Calu3 (cell line): ENCODE results near the gene UST. TPM values are rescaled to one million over a fixed set of nuclear protein-coding genes. Genes with fewer than 3 reads are reported as not detected.

Experiments used
- BruUV-seq: library from RNA; stranded (reverse); fragments of 400-500 nt; replicated peaks from 2 replicates; lab custom pipeline; 2021; lab: Mats Ljungman, UMichigan
- CTCF ChIA-PET: fragments of 300-600 bp; sonication (Branson Sonifier 250); formaldehyde crosslinking; loops from one replicate; lab custom pipeline; 2022; ENCODE audit warnings: antibody characterized with exemption; lab: Charles Lee
- DNase-seq: peaks from one replicate; pipeline ENCODE4 v3.0.0; 2022
- H3K27ac Mint-ChIP-seq: one replicate; pipeline ENCODE4 v1.8.0; 2022; ENCODE audit warnings: mixed read lengths; ENCODE audit not compliant: unreplicated experiment
- H3K27me3 Mint-ChIP-seq: one replicate; pipeline ENCODE4 v1.8.0; 2022; ENCODE audit warnings: mixed read lengths; ENCODE audit not compliant: unreplicated experiment
- H3K36me3 Mint-ChIP-seq: one replicate; pipeline ENCODE4 v1.8.0; 2022; ENCODE audit warnings: mild to moderate bottlenecking, moderate library complexity, mixed read lengths; ENCODE audit not compliant: insufficient read depth, unreplicated experiment
- H3K4me1 Mint-ChIP-seq: one replicate; pipeline ENCODE4 v1.8.0; 2022; ENCODE audit warnings: mild to moderate bottlenecking, low read depth, mixed read lengths; ENCODE audit not compliant: unreplicated experiment
- H3K4me3 Mint-ChIP-seq: one replicate; pipeline ENCODE4 v1.8.0; 2022; ENCODE audit warnings: mild to moderate bottlenecking, low read depth, moderate library complexity, mixed read lengths; ENCODE audit not compliant: unreplicated experiment
- H3K9me3 Mint-ChIP-seq: one replicate; pipeline ENCODE4 v1.8.0; 2022; ENCODE audit warnings: low read depth, mixed read lengths; ENCODE audit not compliant: unreplicated experiment
- CTCF ChIP-seq: fragments of 200-600 bp; IDR thresholded peaks from one replicate; pipeline ENCODE4 v1.8.0; 2022; ENCODE audit warnings: antibody characterized with exemption; ENCODE audit not compliant: unreplicated experiment
- intact Hi-C: fragments of 100-400 bp; cut with micrococcal nuclease; formaldehyde crosslinking; loops from one replicate; pipeline ENCODE4 v1.10.0; 2022; ENCODE audit not compliant: unreplicated experiment
- total RNA-seq: library from RNA; stranded (reverse); gene quantifications from 2 replicates; pipeline ENCODE4 v1.2.3, GENCODE V29; 2022

UST gene
- total RNA-seq, 1 experiment from 2014 or later = 2.4 TPM

GRCh38 chr6:148926478-148926877 lies 179.6 kb downstream of the UST start:
- no peaks in the 10 kb centered on the region for H3K9me3 Mint-ChIP-seq
- no peak for DNase-seq
- intact Hi-C loops = no loop called here
- no peaks in the 10 kb centered on the region for H3K4me1 Mint-ChIP-seq
- no peaks in the 10 kb centered on the region for H3K27me3 Mint-ChIP-seq
- no peak overlapping the region for H3K4me3 Mint-ChIP-seq
- BruUV-seq = no TSS peak
- no peaks in the 10 kb centered on the region for H3K36me3 Mint-ChIP-seq
- TF ChIP-seq CTCF = no peak
- CTCF ChIA-PET = no interaction called here
- no peak overlapping the region for H3K27ac Mint-ChIP-seq

- Mint-ChIP-seq H3K27ac (no peak overlapping the region), H3K27me3 (no peaks in the 10 kb centered on the region), H3K36me3 (no peaks in the 10 kb centered on the region), H3K4me3 (no peak overlapping the region), H3K4me1 (no peaks in the 10 kb centered on the region), H3K9me3 (no peaks in the 10 kb centered on the region)
- DNase-seq = no peak
- CTCF ChIA-PET = no interaction called here
- BruUV-seq = no TSS peak
- intact Hi-C loops = no loop called here
- TF ChIP-seq CTCF = no peak
Observed at GRCh38 chr6:148927586-148927985, 180.8 kb downstream of the UST start.

- DNase-seq = no peak
- H3K9me3 Mint-ChIP-seq = no peaks in the 10 kb centered on the region
- CTCF ChIA-PET = no interaction called here
- no peaks in the 10 kb centered on the region for H3K4me1 Mint-ChIP-seq
- H3K27me3 Mint-ChIP-seq = no peaks in the 10 kb centered on the region
- BruUV-seq = no TSS peak
- TF ChIP-seq CTCF = no peak
- H3K27ac Mint-ChIP-seq = no peak overlapping the region
- intact Hi-C loops = no loop called here
- H3K36me3 Mint-ChIP-seq = no peaks in the 10 kb centered on the region
- no peak overlapping the region for H3K4me3 Mint-ChIP-seq
Observed at GRCh38 chr6:148928811-148929210, 182.0 kb downstream of the UST start.

- no peak for TF ChIP-seq CTCF
- CTCF ChIA-PET = no interaction called here
- intact Hi-C loops = no loop called here
- Mint-ChIP-seq H3K27me3 (no peaks in the 10 kb centered on the region), H3K36me3 (no peaks in the 10 kb centered on the region), H3K9me3 (no peaks in the 10 kb centered on the region), H3K4me1 (no peaks in the 10 kb centered on the region), H3K4me3 (no peak overlapping the region), H3K27ac (no peak overlapping the region)
- no TSS peak for BruUV-seq
- DNase-seq = no peak
Observed at GRCh38 chr6:148932208-148932607, 185.4 kb downstream of the UST start.
